ENCODE measurements around the gene CUL3.

GRCh38 chr2:224444021-224444420, 141.1 kb downstream of the CUL3 start:
- TF ChIP-seq POLR2AphosphoS5 (IDR thresholded peaks at IDR 0.05; ENCODE audit: borderline replicate concordance, low read depth, low read length) (no peak), EZH2 (IDR thresholded peaks at IDR 0.05) (no peak), FOXP2 (optimal IDR thresholded peaks at IDR 0.05; ENCODE audit: control extremely low read depth, extremely low read length, insufficient read depth) (no peak)

Measured in SK-N-MC (cell line).